Right atrium auricular region (tissue), 2 donors: ENCODE results near the gene CX3CL1. TPM values are rescaled to one million over a fixed set of nuclear protein-coding genes. Genes with fewer than 3 reads are reported as not detected.

Experiments
- DNase-seq: peaks from one replicate; pipeline ENCODE4 v3.0.0-alpha.2; 2019; ENCODE audit warnings: low spot score
- H3K27ac ChIP-seq, 2 donors: fragments of 200-600 bp; sonication (generic); 1 replicate in 1 of 2; 2 replicates in 1 of 2; pipeline ENCODE4 v1.5.1; 2016 to 2019
- H3K27me3 ChIP-seq, 2 donors: fragments of 200-600 bp; sonication (generic); one replicate each; pipeline versions ENCODE4 v1.5.1 to v1.6.0; 2017 to 2019
- H3K36me3 ChIP-seq: fragments of 200-600 bp; sonication (generic); one replicate; pipeline ENCODE4 v1.5.1; 2016
- H3K4me1 ChIP-seq, 2 donors: fragments of 200-600 bp; sonication (generic); one replicate each; pipeline versions ENCODE4 v1.5.1 to v1.6.0; 2017 to 2019
- H3K4me3 ChIP-seq, 2 donors: fragments of 200-600 bp; sonication (generic); 1 replicate in 1 of 2; 2 replicates in 1 of 2; pipeline ENCODE4 v1.5.1; 2017 to 2019; ENCODE audit warnings: mild to moderate bottlenecking in 1 of 2, moderate library complexity in 1 of 2
- H3K9me3 ChIP-seq, 2 donors: fragments of 200-600 bp; sonication (generic); one replicate each; pipeline ENCODE4 v1.5.1; 2019
- CTCF ChIP-seq, 2 donors: fragments of 200-600 bp; sonication (generic); IDR thresholded peaks; one replicate each; pipeline ENCODE4 v1.5.1; 2019; ENCODE audit warnings: antibody characterized with exemption in 2 of 2
- total RNA-seq, 2 donors: library from RNA; depleted of rRNA; stranded (reverse); fragments of >200 nt; gene quantifications; one replicate each; pipeline ENCODE4 v1.1.0, GENCODE V29; 2016

The CX3CL1 gene
- total RNA-seq, 2 donors from 2014 or later: 17.1 to 17.8 TPM

GRCh38 chr16:57424583-57424982, 52.3 kb downstream of the CX3CL1 start:
- H3K27ac ChIP-seq: no peak overlapping the region
- peaks cover 0 to 18% of the 10 kb centered on the region in 2 donors for H3K4me1 ChIP-seq
- TF ChIP-seq CTCF (IDR thresholded peaks at IDR 0.05): no peak

DNA sequence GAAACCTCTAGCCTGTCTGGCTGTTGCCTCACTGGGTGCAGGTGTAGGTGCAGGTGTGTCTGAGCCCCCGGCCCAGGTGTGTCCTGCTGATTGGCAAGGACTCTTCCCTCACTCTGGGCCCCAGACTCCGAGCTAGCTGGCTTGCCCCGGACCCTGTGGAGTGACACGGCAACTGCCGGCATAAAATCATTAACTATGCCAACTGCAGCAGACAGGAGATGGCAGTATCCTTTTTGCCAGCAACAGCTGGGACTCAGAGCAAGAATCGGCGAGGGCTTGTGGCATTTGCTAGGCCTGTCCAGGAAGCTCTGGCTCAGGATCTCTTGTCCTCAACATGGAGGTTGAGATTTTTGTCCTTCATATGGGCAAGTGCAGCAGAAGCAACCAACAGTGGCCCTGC, 54.1 kb downstream of the CX3CL1 start:
- H3K36me3 ChIP-seq: peaks cover 46% of the 10 kb centered on the region
- DNase-seq: no peak
- H3K9me3 ChIP-seq: no peaks in the 10 kb centered on the region
- H3K27ac ChIP-seq: no peak overlapping the region
- no peak for TF ChIP-seq CTCF (IDR thresholded peaks at IDR 0.05)
- H3K27me3 ChIP-seq: no peaks in the 10 kb centered on the region
- no peak overlapping the region for H3K4me3 ChIP-seq
- peaks cover 0 to 18% of the 10 kb centered on the region in 2 donors for H3K4me1 ChIP-seq

More at GRCh38 chr16:57424583-57424982, 52.3 kb downstream of the CX3CL1 start:
- no peak for DNase-seq
- H3K36me3 ChIP-seq: peaks cover 29% of the 10 kb centered on the region
- no peaks in the 10 kb centered on the region for H3K27me3 ChIP-seq
- H3K4me3 ChIP-seq: no peak overlapping the region
- H3K9me3 ChIP-seq: no peaks in the 10 kb centered on the region

DNA sequence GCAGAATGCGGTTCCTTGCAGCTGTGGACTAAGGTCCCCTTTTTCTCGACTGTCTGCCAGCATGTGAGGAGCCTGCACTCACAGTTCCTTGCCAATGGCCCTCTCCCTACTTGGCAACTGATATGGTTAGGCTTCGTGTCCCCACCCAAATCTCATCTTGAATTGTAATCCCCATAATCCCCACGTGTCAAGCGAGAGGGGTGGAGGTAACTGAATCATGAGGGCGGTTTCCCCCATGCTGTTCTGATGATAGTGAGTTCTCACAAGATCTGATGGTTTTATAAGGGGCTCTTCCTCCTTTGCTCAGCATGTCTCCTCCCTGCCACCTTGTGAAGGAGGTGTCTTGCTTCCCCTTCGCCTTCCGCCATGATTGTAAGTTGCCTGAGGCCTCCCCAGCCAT, 55.0 kb downstream of the CX3CL1 start:
- H3K9me3 ChIP-seq: no peaks in the 10 kb centered on the region
- H3K4me1 ChIP-seq: peaks cover 0 to 11% of the 10 kb centered on the region in 2 donors
- H3K36me3 ChIP-seq: peaks cover 56% of the 10 kb centered on the region
- no peaks in the 10 kb centered on the region for H3K27me3 ChIP-seq
- DNase-seq: no peak
- TF ChIP-seq CTCF (IDR thresholded peaks at IDR 0.05): no peak
- H3K27ac ChIP-seq: no peak overlapping the region
- no peak overlapping the region for H3K4me3 ChIP-seq

DNA sequence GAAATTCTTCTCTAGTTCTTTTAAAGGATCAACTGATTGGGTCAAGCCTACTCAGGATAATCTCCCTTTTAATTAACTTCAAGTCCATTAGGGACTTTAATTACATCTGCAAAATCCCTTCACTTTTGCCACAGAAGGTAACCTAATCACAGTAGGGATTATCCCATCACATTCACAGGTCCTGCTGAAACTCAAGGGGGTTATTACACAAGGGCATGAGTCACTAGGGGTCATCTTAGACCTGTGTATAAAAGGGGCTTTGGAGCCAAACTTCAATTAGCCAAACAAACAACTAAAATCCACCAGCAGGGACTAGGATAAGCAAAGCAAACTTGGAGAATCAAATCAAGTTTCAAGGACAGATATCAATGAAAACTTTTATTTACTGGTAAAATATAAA, 55.5 kb downstream of the CX3CL1 start:
- no peak for DNase-seq
- Histone ChIP-seq H3K4me3 (no peak overlapping the region), H3K27ac (no peak overlapping the region), H3K9me3 (no peaks in the 10 kb centered on the region), H3K27me3 (no peaks in the 10 kb centered on the region), H3K4me1 (peaks cover 0 to 11% of the 10 kb centered on the region in 2 donors), H3K36me3 (peaks cover 61% of the 10 kb centered on the region)
- TF ChIP-seq CTCF (IDR thresholded peaks at IDR 0.05): no peak

DNA sequence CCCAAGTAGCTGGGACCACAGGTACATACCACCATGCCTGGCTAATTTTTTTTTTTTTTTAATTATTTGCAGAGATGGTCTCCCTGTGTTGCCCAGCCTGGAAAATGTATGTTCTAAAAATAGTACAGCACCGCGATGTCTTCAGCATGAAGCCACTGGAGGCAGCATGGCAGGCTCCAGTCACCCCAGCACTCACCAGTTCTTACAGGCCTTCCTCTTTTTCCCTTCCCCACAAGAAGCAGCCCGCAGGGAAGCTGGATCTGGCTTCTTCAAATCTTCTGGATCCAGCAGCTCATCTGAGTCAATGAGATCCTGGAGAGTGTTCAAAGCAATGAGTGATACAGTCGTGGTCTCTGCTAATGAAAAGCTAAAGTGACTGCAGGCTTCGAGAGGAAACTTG, 58.7 kb downstream of the CX3CL1 start:
- H3K4me1 ChIP-seq: no peaks in the 10 kb centered on the region
- DNase-seq: no peak
- H3K36me3 ChIP-seq: peaks cover 92% of the 10 kb centered on the region
- TF ChIP-seq CTCF (IDR thresholded peaks at IDR 0.05): no peak
- H3K27ac ChIP-seq: no peak overlapping the region
- H3K4me3 ChIP-seq: no peak overlapping the region
- H3K27me3 ChIP-seq: no peaks in the 10 kb centered on the region
- no peaks in the 10 kb centered on the region for H3K9me3 ChIP-seq

GRCh38 chr16:57432505-57432904, 60.2 kb downstream of the CX3CL1 start:
- Histone ChIP-seq H3K4me3 (no peak overlapping the region), H3K9me3 (no peaks in the 10 kb centered on the region), H3K4me1 (no peaks in the 10 kb centered on the region), H3K36me3 (peaks cover 95% of the 10 kb centered on the region), H3K27ac (no peak overlapping the region), H3K27me3 (no peaks in the 10 kb centered on the region)
- TF ChIP-seq CTCF (IDR thresholded peaks at IDR 0.05): no peak
- no peak for DNase-seq
